ENCODE data around the gene ARFGAP3.

Gene ARFGAP3

DNA sequence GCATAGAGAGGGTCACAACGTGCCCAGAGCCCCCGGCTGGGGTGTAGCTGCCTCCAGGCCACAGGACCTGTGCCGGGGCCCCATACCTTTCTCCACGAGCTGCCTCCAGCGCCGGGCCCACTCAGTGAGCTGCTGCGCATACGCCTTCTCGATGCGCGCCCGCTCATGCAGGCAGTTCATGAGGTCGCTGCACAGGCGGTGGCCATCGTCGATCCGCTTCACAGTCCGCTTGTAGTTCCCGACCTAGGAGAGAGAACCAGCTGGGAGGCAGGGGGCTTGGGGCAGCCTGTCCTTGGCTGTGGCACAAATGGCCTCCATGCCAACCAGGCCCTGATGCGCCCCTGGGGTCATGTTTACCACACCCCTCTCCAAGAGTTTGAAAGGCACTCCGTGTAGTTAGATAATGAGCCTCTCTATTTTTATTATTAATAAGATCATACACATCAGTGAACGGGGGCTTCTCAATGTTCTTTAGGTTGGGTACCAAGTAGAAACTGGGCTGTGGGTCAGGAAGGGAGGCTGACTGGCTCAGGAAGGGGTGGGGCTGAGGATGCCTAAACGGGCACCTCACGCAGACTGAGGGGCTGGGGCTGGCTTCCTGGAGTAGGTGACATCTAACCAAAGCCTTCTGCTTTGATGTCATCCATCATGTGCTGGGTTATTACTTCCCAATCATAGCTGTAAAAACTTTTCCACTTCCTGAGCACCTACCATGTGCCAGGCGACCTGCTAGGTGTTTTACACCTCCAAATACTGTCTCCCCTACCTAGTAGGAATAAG lies 36.5 kb upstream of the ARFGAP3 start:
- no peaks in the 10 kb centered on the region for H3K27me3 ChIP-seq (ENCODE audit: insufficient read depth, low read length, poor library complexity)
- H3K4me2 ChIP-seq (ENCODE audit: insufficient read depth, low read length) = no peak overlapping the region
- H3K4me3 ChIP-seq (ENCODE audit: low read depth in 1 of 2, low read length in 2 of 2) = no peak overlapping the region
- H3K27ac ChIP-seq (ENCODE audit: low read length) = no peak overlapping the region
- no peaks in the 10 kb centered on the region for H3K9me3 ChIP-seq (ENCODE audit: insufficient read depth, low read length, severe bottlenecking)
- peaks cover 9% of the 10 kb centered on the region for H3K79me2 ChIP-seq (ENCODE audit: insufficient read depth, low read length)
- no peak overlapping the region for H3K9ac ChIP-seq (ENCODE audit: low read depth, low read length)
- H3K36me3 ChIP-seq (ENCODE audit: insufficient read depth, low read length) = peaks cover 35% of the 10 kb centered on the region
- H2AFZ ChIP-seq (ENCODE audit: low read depth, low read length) = no peak overlapping the region
- peaks cover 37% of the 10 kb centered on the region for H4K20me1 ChIP-seq (ENCODE audit: insufficient read depth, low read length)
- TF ChIP-seq EZH2 (IDR thresholded peaks at IDR 0.05; ENCODE audit: borderline replicate concordance, low read depth, low read length, severe bottlenecking) = no peak
- TF ChIP-seq, protein P1, sequence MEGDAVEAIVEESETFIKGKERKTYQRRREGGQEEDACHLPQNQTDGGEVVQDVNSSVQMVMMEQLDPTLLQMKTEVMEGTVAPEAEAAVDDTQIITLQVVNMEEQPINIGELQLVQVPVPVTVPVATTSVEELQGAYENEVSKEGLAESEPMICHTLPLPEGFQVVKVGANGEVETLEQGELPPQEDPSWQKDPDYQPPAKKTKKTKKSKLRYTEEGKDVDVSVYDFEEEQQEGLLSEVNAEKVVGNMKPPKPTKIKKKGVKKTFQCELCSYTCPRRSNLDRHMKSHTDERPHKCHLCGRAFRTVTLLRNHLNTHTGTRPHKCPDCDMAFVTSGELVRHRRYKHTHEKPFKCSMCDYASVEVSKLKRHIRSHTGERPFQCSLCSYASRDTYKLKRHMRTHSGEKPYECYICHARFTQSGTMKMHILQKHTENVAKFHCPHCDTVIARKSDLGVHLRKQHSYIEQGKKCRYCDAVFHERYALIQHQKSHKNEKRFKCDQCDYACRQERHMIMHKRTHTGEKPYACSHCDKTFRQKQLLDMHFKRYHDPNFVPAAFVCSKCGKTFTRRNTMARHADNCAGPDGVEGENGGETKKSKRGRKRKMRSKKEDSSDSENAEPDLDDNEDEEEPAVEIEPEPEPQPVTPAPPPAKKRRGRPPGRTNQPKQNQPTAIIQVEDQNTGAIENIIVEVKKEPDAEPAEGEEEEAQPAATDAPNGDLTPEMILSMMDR (IDR thresholded peaks at IDR 0.05; ENCODE audit: borderline replicate concordance, extremely low read depth, low read length, poor library complexity, severe bottlenecking) = no peak
- DNase-seq = no peak
- no peak for ATAC-seq (ENCODE audit: insufficient read depth, low read depth)
- no peaks in the 10 kb centered on the region for H3K4me1 ChIP-seq (ENCODE audit: insufficient read depth, low read length)

DNA sequence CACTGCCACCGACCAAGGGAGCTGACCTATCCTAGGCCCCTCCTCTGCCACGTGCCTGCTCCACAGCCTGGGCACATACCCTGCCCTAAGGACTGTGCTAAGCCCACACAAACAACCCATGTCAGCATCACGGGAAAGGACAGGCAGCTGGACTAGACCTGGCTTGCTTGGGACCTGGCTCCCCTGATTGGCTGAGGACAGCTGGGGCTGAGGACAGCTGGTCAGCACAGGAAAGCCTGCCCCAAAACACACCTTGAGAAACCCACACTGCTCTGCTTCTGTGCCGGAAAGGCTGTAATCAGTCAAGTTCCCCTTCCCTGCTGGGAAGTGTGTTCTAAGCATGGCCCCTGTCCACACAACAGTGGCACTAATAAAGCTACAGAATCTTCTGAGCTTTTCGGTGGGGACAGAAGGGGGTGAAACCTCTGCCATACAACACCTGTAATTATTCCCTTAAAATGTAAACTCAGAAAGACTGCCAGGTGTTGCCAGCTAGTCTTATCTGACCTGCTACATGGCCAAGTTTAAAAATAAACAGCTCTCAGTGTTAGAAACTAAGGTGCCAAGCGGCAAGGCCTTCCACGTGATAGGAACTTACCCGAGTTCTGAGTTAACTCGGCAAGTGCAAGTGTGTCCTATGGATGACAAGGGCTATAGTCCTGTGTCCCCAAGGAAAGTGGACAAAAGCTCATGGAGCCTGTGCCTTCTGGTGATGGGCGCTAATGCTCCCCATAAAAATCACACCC lies 35.7 kb upstream of the ARFGAP3 start:
- Histone ChIP-seq H2AFZ (ENCODE audit: low read depth, low read length) (no peak overlapping the region), H3K4me2 (ENCODE audit: insufficient read depth, low read length) (no peak overlapping the region), H3K9me3 (ENCODE audit: insufficient read depth, low read length, severe bottlenecking) (no peaks in the 10 kb centered on the region), H3K79me2 (ENCODE audit: insufficient read depth, low read length) (peaks cover 8% of the 10 kb centered on the region), H3K4me1 (ENCODE audit: insufficient read depth, low read length) (no peaks in the 10 kb centered on the region), H4K20me1 (ENCODE audit: insufficient read depth, low read length) (peaks cover 30% of the 10 kb centered on the region), H3K36me3 (ENCODE audit: insufficient read depth, low read length) (peaks cover 43% of the 10 kb centered on the region), H3K4me3 (ENCODE audit: low read depth in 1 of 2, low read length in 2 of 2) (no peak overlapping the region), H3K27me3 (ENCODE audit: insufficient read depth, low read length, poor library complexity) (no peaks in the 10 kb centered on the region), H3K9ac (ENCODE audit: low read depth, low read length) (no peak overlapping the region), H3K27ac (ENCODE audit: low read length) (no peak overlapping the region)
- TF ChIP-seq EZH2 (IDR thresholded peaks at IDR 0.05; ENCODE audit: borderline replicate concordance, low read depth, low read length, severe bottlenecking) = no peak
- TF ChIP-seq, protein P1 (IDR thresholded peaks at IDR 0.05; ENCODE audit: borderline replicate concordance, extremely low read depth, low read length, poor library complexity, severe bottlenecking) = no peak
- no peak for DNase-seq
- ATAC-seq (ENCODE audit: insufficient read depth, low read depth) = no peak

DNA sequence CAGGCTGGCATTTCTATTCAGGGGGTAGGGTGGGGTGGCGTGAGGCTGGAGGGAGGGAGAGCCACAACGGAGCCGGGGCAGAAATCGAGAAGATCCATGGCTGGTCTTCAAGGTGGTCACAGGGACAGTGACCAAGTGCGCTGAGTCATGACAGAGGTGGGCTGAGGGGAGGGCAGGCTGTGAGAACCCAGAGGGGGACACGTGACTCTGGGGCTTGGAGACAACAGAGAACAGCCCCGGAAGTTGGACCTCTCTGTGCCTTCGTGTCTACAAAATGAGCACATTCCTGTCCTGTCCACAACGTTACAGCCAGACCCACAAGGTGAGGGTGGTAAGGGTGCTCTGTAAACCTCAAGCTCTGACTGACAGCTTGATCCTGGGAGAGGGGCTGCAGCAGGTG lies 35.1 kb upstream of the ARFGAP3 start:
- Histone ChIP-seq H3K4me3 (ENCODE audit: low read depth in 1 of 2, low read length in 2 of 2) (no peak overlapping the region), H3K9me3 (ENCODE audit: insufficient read depth, low read length, severe bottlenecking) (no peaks in the 10 kb centered on the region), H3K9ac (ENCODE audit: low read depth, low read length) (no peak overlapping the region), H3K27ac (ENCODE audit: low read length) (no peak overlapping the region), H3K4me1 (ENCODE audit: insufficient read depth, low read length) (no peaks in the 10 kb centered on the region), H2AFZ (ENCODE audit: low read depth, low read length) (no peak overlapping the region), H4K20me1 (ENCODE audit: insufficient read depth, low read length) (peaks cover 27% of the 10 kb centered on the region), H3K4me2 (ENCODE audit: insufficient read depth, low read length) (no peak overlapping the region), H3K79me2 (ENCODE audit: insufficient read depth, low read length) (peaks cover 8% of the 10 kb centered on the region; the same call in 1 of the 2 replicates), H3K27me3 (ENCODE audit: insufficient read depth, low read length, poor library complexity) (no peaks in the 10 kb centered on the region), H3K36me3 (ENCODE audit: insufficient read depth, low read length) (peaks cover 49% of the 10 kb centered on the region)
- ATAC-seq (ENCODE audit: insufficient read depth, low read depth) = no peak
- TF ChIP-seq EZH2 (IDR thresholded peaks at IDR 0.05; ENCODE audit: borderline replicate concordance, low read depth, low read length, severe bottlenecking) = no peak
- TF ChIP-seq, protein P1 (IDR thresholded peaks at IDR 0.05; ENCODE audit: borderline replicate concordance, extremely low read depth, low read length, poor library complexity, severe bottlenecking) = no peak
- DNase-seq = no peak
